Left lung (tissue), 10 donors: ENCODE results near the gene SRCAP. TPM values are rescaled to one million over a fixed set of nuclear protein-coding genes. Genes with fewer than 3 reads are reported as not detected.

Source experiments
- ATAC-seq: fragments of 200-7000 bp; cut with Tn5 transposase; one replicate; pipeline ENCODE4 v1.9.1; 2020; ENCODE audit warnings: moderate library complexity
- DNase-seq, 4 donors: peaks; one replicate each; pipeline ENCODE4 v3.0.0-alpha.2; 2013 to 2020
- H3K27ac ChIP-seq, 2 donors: fragments of 200-600 bp; sonication (generic) in 1 of 2; one replicate each; pipeline versions ENCODE4 v1.5.0 to v1.8.0; 2020 to 2021
- H3K27me3 ChIP-seq, 2 donors: fragments of 200-600 bp; sonication (generic) in 1 of 2; one replicate each; pipeline versions ENCODE4 v1.5.0 to v1.8.0; 2020 to 2021
- H3K36me3 ChIP-seq, 2 donors: fragments of 200-600 bp; sonication (generic) in 1 of 2; one replicate each; pipeline versions ENCODE4 v1.5.0 to v1.8.0; 2020 to 2021
- H3K4me1 ChIP-seq, 2 donors: fragments of 200-600 bp; one replicate each; pipeline ENCODE4 v1.8.0; 2021
- H3K4me3 ChIP-seq, 2 donors: fragments of 200-600 bp; sonication (generic) in 1 of 2; one replicate each; pipeline versions ENCODE4 v1.5.0 to v1.8.0; 2020 to 2021; ENCODE audit warnings: mild to moderate bottlenecking in 1 of 2
- H3K9me3 ChIP-seq, 2 donors: fragments of 200-600 bp; sonication (generic) in 1 of 2; one replicate each; pipeline versions ENCODE4 v1.5.0 to v1.8.0; 2020 to 2021
- CTCF ChIP-seq, 2 donors: fragments of 200-600 bp; sonication (generic) in 1 of 2; IDR thresholded peaks; one replicate each; pipeline versions ENCODE4 v1.5.0 to v1.8.0; 2021; ENCODE audit warnings: antibody characterized with exemption in 2 of 2
- intact Hi-C, 2 donors: fragments of 100-400 bp; cut with DNase I; formaldehyde crosslinking; loops; one replicate each; pipeline versions ENCODE4 v1.11.2 to v1.14.2; 2022
- polyA plus RNA-seq, 6 donors: library from polyadenylated mRNA; unstranded; fragments of 120-200 nt; gene quantifications; one replicate each; pipeline ENCODE4 v1.2.1, GENCODE V29; 2013; ENCODE audit not compliant: insufficient read length in 6 of 6
- total RNA-seq, 2 donors: library from RNA; stranded (reverse); fragmentation: NEBNext Ultra II Directional; extraction: Animal tissue kit (Norgen Biotek cat#: 25700); gene quantifications; one replicate each; pipeline ENCODE4 v1.2.1, GENCODE V29; 2021
- donor health status: DM: no; HTN: yes; CAD: no.
- donor health status: DM: no; HTN: no; CAD: no.

Gene SRCAP
- total and polyA plus RNA-seq, 8 donors = 30.7 to 67.4 (median 40.6) TPM

DNA sequence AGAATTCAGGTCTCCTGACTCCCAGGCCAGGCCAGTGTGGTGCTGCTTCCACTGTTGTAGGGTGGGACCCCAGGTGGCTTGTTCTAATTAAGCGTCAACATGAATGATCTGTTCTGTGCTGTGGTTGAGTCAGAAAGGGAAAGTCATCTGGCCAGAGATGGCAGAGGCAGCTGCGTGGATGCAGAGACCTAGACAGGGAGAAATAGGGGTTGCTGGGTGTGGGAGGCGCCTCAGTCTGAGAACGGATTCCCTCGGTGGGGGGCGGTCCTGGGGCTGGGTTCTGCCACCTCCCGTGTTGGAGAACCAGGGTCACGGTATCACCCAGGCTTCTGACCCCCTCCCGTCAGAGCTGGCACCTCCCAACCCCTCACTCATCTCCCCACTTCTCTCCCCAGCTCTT is 35.2 kb upstream of the SRCAP start:
- Histone ChIP-seq H3K36me3 (peaks cover 0 to 81% of the 10 kb centered on the region in 2 donors), H3K9me3 (no peaks in the 10 kb centered on the region), H3K4me3 (no peak overlapping the region), H3K27me3 (no peaks in the 10 kb centered on the region), H3K27ac (no peak overlapping the region), H3K4me1 (peaks cover 2 to 42% of the 10 kb centered on the region in 2 donors)
- no peak for TF ChIP-seq CTCF (IDR thresholded peaks at IDR 0.05)
- no peak for DNase-seq
- intact Hi-C loops = no loop called here
- no peak for ATAC-seq

GRCh38 chr16:30664616-30665109 is 34.3 kb upstream of the SRCAP start:
- DNase-seq (no peak), ATAC-seq (no peak)
- Histone ChIP-seq H3K4me1 (peaks cover 2 to 42% of the 10 kb centered on the region in 2 donors), H3K4me3 (no peak overlapping the region), H3K9me3 (no peaks in the 10 kb centered on the region), H3K36me3 (peaks cover 0 to 89% of the 10 kb centered on the region in 2 donors), H3K27me3 (no peaks in the 10 kb centered on the region), H3K27ac (no peak overlapping the region)
- intact Hi-C loops = no loop called here
- no peak for TF ChIP-seq CTCF (IDR thresholded peaks at IDR 0.05)

DNA sequence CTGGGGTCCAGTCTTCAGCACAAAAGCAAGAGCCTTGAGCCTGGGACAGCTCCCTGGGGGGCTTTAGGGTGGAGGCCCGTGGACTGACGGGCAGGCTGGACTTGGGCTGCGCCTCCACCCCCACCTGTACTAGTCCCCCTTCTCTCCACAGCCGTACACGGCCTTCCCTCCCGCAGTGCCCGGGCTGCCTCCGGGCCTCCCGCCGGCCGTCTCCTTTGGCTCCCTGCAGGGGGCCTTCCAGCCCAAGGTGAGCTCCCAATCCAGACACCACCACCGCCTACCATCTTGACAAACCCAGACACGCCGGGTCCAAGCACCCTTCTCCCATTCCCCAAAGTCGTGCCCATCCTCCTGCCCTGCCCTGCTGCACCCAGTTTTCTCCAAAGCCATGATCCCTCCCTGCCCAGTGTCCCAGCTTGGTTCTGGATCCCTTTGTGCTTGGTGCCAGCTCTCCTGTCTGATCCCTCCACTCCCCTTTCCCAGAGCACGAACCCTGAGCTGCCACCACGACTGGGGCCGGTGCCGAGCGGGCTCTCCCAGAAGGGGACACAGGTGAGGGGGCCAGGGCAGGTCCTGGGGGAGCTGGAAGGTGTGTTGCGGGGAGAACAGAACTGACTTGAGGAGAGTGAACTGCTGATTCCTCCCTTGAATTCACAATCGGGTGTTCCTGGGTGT is 33.7 kb upstream of the SRCAP start:
- no peak for DNase-seq
- peaks cover 0 to 96% of the 10 kb centered on the region in 2 donors for H3K36me3 ChIP-seq
- H3K27ac ChIP-seq = no peak overlapping the region
- no peaks in the 10 kb centered on the region for H3K27me3 ChIP-seq
- ATAC-seq = no peak
- TF ChIP-seq CTCF (IDR thresholded peaks at IDR 0.05) = no peak
- H3K9me3 ChIP-seq = no peaks in the 10 kb centered on the region
- intact Hi-C loops = no loop called here
- H3K4me1 ChIP-seq = peaks cover 2 to 37% of the 10 kb centered on the region in 2 donors
- H3K4me3 ChIP-seq = no peak overlapping the region

DNA sequence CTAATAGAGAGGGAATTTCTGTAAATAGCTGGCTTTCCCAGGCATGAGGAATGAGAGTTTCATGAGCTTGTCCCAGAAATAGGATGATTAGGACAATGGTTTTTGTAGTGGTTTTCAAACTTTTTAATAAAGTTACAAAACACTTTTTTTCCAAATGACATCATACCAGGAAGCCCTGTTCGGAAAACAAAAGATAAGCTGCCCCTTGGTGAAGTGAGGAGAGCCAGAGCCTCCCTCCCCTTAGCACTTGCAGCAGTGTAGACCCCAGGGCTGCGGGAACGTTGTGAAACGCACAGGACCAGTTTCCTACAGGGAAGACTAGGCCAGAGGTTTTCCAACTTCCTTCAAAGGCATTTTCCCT is 33.2 kb upstream of the SRCAP start:
- no peaks in the 10 kb centered on the region for H3K9me3 ChIP-seq
- intact Hi-C loops = no loop called here
- no peak overlapping the region for H3K4me3 ChIP-seq
- peaks cover 0 to 100% of the 10 kb centered on the region in 2 donors for H3K36me3 ChIP-seq
- H3K27me3 ChIP-seq = no peaks in the 10 kb centered on the region
- H3K27ac ChIP-seq = no peak overlapping the region
- ATAC-seq = no peak
- peaks cover 2 to 32% of the 10 kb centered on the region in 2 donors for H3K4me1 ChIP-seq
- TF ChIP-seq CTCF (IDR thresholded peaks at IDR 0.05) = no peak
- no peak for DNase-seq

DNA sequence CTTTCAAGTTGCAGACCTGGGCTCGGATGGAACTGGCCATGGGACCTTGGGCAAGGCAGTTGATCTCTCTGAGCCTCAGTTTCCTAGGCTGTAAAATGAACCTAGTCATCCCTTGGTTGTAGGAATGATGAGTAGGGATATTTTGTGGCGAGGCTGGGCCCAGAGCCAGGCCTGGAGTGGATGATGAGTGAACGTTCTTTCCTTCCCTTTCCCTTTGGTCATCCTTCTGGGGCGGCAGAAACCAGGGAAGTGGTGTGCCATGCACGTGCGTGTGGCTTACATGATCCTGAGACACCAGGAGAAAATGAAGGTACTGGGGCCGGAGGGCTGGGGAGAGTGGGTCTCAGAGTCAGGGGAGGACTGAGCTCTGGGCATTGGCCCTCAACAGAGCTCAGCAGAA is 32.3 kb upstream of the SRCAP start:
- DNase-seq = no peak
- H3K9me3 ChIP-seq = no peaks in the 10 kb centered on the region
- no peak for ATAC-seq
- peaks cover 0 to 97% of the 10 kb centered on the region in 2 donors for H3K36me3 ChIP-seq
- peaks cover 0 to 23% of the 10 kb centered on the region in 2 donors for H3K4me1 ChIP-seq
- TF ChIP-seq CTCF (IDR thresholded peaks at IDR 0.05) = no peak
- no peaks in the 10 kb centered on the region for H3K27me3 ChIP-seq
- intact Hi-C loops = no loop called here
- H3K27ac ChIP-seq = no peak overlapping the region
- H3K4me3 ChIP-seq = no peak overlapping the region
